ENCODE results near the gene TRIM29. TPM values are rescaled to one million over a fixed set of nuclear protein-coding genes. Genes with fewer than 3 reads are reported as not detected.

The TRIM29 gene
- total and polyA plus RNA-seq, 9 of the 15 experiments (the other 6 are each of a cell fraction or from before 2014, with no cell fraction given), result 0.08 to 1.4 (median 0.42) TPM; not detected in 2

DNA sequence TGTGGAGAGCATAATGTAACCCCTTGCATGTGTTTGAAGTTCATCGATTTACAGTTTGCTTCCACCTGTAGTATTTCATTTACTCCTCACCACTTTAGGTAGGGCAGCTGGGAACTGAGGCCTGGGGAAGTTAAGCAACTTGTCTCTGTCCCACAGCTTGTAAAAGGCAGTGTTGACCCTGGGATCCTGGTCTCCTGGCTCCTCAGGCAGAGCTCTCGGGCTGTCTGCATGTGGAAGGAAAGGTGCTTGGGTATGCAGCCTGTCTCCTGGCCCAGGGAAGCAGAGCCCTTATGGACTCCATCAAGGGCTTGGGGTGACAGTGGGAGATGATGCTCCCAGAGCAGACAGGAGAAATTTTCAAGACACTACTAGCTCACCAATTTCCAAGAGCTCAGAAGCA is 49.9 kb downstream of the TRIM29 start:
- no peak for ATAC-seq
- DNase-seq (ENCODE audit: extremely low read depth in 1 of 4, low spot score in 3 of 4), result no peak
- Histone ChIP-seq H3K27ac (ENCODE audit: extremely low read depth, low read depth, low read length) (no peak overlapping the region), H3K4me2 (ENCODE audit: insufficient read depth, low read length) (no peak overlapping the region), H3K9ac (ENCODE audit: insufficient read depth in 1 of 2, low read depth in 2 of 2, low read length in 2 of 2) (no peak overlapping the region), H3K27me3 (ENCODE audit: control insufficient read depth in 2 of 2, insufficient read depth in 2 of 2, low read length in 2 of 2) (peaks cover 0 to 7% of the 10 kb centered on the region in 2 experiments; a peak in 1 of 5 replicates), H3K4me3 (no peak overlapping the region), H4K20me1 (replicated peaks; ENCODE audit: control insufficient read depth, insufficient read depth, low read length) (no peaks in the 10 kb centered on the region), H3K9me3 (replicated peaks; ENCODE audit: control insufficient read depth, insufficient read depth, low read depth, low read length) (no peaks in the 10 kb centered on the region), H3K36me3 (ENCODE audit: control insufficient read depth, insufficient read depth, low read length) (no peaks in the 10 kb centered on the region), H3K9me1 (ENCODE audit: control insufficient read depth, insufficient read depth, low read length) (no peaks in the 10 kb centered on the region), H3K79me2 (ENCODE audit: control insufficient read depth, insufficient read depth, low read length) (no peaks in the 10 kb centered on the region), H3K4me1 (replicated peaks in 1 of 2; ENCODE audit: control insufficient read depth in 2 of 2, insufficient read depth in 2 of 2, low read length in 2 of 2) (no peaks in the 10 kb centered on the region), H2AFZ (ENCODE audit: low read depth, low read length) (no peak overlapping the region)
- no peak for FAIRE-seq
- CTCF ChIA-PET (ENCODE audit: low intra/inter-chr PET ratio), result no interaction called here
- 0% methylated on average over 2 of the region's 2 CpGs for WGBS (ENCODE audit: insufficient coverage, low coverage, missing lambda C conversion rate)
- no peak for TF ChIP-seq JUND (IDR thresholded peaks at IDR 0.05; ENCODE audit: borderline replicate concordance, low read depth, low read length)
- TF ChIP-seq JUND (tag; IDR thresholded peaks at IDR 0.05; ENCODE audit: borderline replicate concordance, low read depth, low read length), result no peak
- TF ChIP-seq ATF2 (CRISPR knock-in tag; IDR thresholded peaks at IDR 0.05), result no peak
- no peak for TF ChIP-seq MED1 (CRISPR knock-in tag; IDR thresholded peaks at IDR 0.05; ENCODE audit: borderline replicate concordance)
- no peak for TF ChIP-seq NFE2 (IDR thresholded peaks at IDR 0.05; ENCODE audit: low read depth)
- in situ Hi-C loops (cut with MboI), result no loop called here
- intact Hi-C loops (cut with micrococcal nuclease), result no loop called here
- BruUV-seq (replicated peaks), result no TSS peak
- POLR2A ChIA-PET, result interaction anchor here (0.5 to 0.8 kb wide), 2 partner anchors 9 to 33 kb away, joined by 3 read pairs; no protein-coding TSS in a partner anchor

DNA sequence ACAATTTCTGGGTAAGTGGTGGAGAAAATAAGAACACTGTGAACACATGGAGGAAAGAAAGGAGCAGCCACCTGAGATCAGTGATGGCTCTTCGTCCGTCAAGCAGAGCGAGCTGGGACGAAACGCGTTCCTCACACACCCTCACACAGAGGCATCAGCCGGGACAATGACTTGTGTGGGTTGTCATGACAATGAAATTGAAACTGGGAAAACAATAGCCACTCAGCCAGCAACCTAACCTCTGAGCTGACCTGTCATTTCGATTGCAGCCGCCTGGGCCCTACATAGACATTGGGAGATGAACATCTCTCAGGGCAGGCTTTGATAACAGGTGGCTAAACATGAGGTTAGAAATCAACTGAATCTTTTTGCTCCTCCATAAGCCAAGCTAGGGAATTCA is 51.3 kb downstream of the TRIM29 start:
- Histone ChIP-seq H3K9me1 (ENCODE audit: control insufficient read depth, insufficient read depth, low read length) (no peaks in the 10 kb centered on the region), H4K20me1 (replicated peaks; ENCODE audit: control insufficient read depth, insufficient read depth, low read length) (no peaks in the 10 kb centered on the region), H2AFZ (ENCODE audit: low read depth, low read length) (no peak overlapping the region), H3K27ac (ENCODE audit: extremely low read depth, low read depth, low read length) (no peak overlapping the region), H3K36me3 (ENCODE audit: control insufficient read depth, insufficient read depth, low read length) (no peaks in the 10 kb centered on the region), H3K27me3 (ENCODE audit: control insufficient read depth in 2 of 2, insufficient read depth in 2 of 2, low read length in 2 of 2) (no peaks in the 10 kb centered on the region), H3K79me2 (ENCODE audit: control insufficient read depth, insufficient read depth, low read length) (no peaks in the 10 kb centered on the region), H3K4me2 (ENCODE audit: insufficient read depth, low read length) (no peak overlapping the region), H3K4me3 (no peak overlapping the region), H3K4me1 (replicated peaks in 1 of 2; ENCODE audit: control insufficient read depth in 2 of 2, insufficient read depth in 2 of 2, low read length in 2 of 2) (no peaks in the 10 kb centered on the region), H3K9me3 (replicated peaks; ENCODE audit: control insufficient read depth, insufficient read depth, low read depth, low read length) (no peaks in the 10 kb centered on the region), H3K9ac (ENCODE audit: insufficient read depth in 1 of 2, low read depth in 2 of 2, low read length in 2 of 2) (no peak overlapping the region)
- DNase-seq (ENCODE audit: extremely low read depth in 1 of 4, low spot score in 3 of 4) (no peak), FAIRE-seq (no peak), ATAC-seq (no peak)
- in situ Hi-C loops (cut with MboI) (no loop called here), intact Hi-C loops (cut with micrococcal nuclease) (no loop called here)
- ChIA-PET CTCF (ENCODE audit: low intra/inter-chr PET ratio) (no interaction called here), POLR2A (no interaction called here)
- 0% methylated on average over 9 of the region's 9 CpGs for WGBS (ENCODE audit: insufficient coverage, low coverage, missing lambda C conversion rate)
- no TSS peak for BruUV-seq (replicated peaks)
- TF ChIP-seq CHD4 (IDR thresholded peaks at IDR 0.05; ENCODE audit: insufficient read depth, insufficient replicate concordance, low read depth, low read length, poor library complexity, severe bottlenecking), result no peak
- TF ChIP-seq ZNF77 (CRISPR knock-in tag; IDR thresholded peaks at IDR 0.05), result no peak
- TF ChIP-seq COPS2 (conservative IDR thresholded peaks at IDR 0.05), result no peak
- no peak for TF ChIP-seq ETV1 (tag; conservative IDR thresholded peaks at IDR 0.05; ENCODE audit: low read depth)
- no peak for TF ChIP-seq HSF4 (CRISPR knock-in tag; IDR thresholded peaks at IDR 0.05; ENCODE audit: borderline replicate concordance)
- TF ChIP-seq, protein P1, sequence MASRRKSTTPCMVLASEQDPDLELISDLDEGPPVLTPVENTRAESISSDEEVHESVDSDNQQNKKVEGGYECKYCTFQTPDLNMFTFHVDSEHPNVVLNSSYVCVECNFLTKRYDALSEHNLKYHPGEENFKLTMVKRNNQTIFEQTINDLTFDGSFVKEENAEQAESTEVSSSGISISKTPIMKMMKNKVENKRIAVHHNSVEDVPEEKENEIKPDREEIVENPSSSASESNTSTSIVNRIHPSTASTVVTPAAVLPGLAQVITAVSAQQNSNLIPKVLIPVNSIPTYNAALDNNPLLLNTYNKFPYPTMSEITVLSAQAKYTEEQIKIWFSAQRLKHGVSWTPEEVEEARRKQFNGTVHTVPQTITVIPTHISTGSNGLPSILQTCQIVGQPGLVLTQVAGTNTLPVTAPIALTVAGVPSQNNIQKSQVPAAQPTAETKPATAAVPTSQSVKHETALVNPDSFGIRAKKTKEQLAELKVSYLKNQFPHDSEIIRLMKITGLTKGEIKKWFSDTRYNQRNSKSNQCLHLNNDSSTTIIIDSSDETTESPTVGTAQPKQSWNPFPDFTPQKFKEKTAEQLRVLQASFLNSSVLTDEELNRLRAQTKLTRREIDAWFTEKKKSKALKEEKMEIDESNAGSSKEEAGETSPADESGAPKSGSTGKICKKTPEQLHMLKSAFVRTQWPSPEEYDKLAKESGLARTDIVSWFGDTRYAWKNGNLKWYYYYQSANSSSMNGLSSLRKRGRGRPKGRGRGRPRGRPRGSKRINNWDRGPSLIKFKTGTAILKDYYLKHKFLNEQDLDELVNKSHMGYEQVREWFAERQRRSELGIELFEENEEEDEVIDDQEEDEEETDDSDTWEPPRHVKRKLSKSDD (conservative IDR thresholded peaks at IDR 0.05; ENCODE audit: low read length), result no peak
